ENCODE data around the gene MUSK.

- no peak for TF ChIP-seq CTCF (IDR thresholded peaks at IDR 0.05)
- TF ChIP-seq POLR2AphosphoS5 (IDR thresholded peaks at IDR 0.05), result peak in 1 of 2 donors; percentile 48
- no peak for TF ChIP-seq POLR2A (IDR thresholded peaks at IDR 0.05; ENCODE audit: low read depth)
These were observed 74.3 kb downstream of the MUSK start for GRCh38 chr9:110742741-110743371.

Data from esophagus muscularis mucosa (tissue), 3 donors.